Activated naive CD8-positive, alpha-beta T cell treated with anti-CD3 and anti-CD28 coated beads, Interleukin-2, amount 10 ng/mL, durations not matched to agents 7 days and 5 days (primary cell): ENCODE data around the gene RIC1. TPM values are rescaled to one million over a fixed set of nuclear protein-coding genes. Genes with fewer than 3 reads are reported as not detected.
"Not testable (repeated sequence)": the region's sequence is repeated elsewhere in the genome, so short reads cannot be mapped to it uniquely, and the experiment has no call there.

Experiments used
- ATAC-seq: fragments of 150-1000 bp; cut with Tn5 transposase; one replicate; pipeline ENCODE4 v1.10.0; 2021; ENCODE audit warnings: low read depth, moderate library complexity
- POLR2A ChIA-PET: fragments of 350-600 bp; sonication (Branson Sonifier 250); formaldehyde crosslinking; loops from one replicate; lab custom pipeline; 2021; ENCODE audit warnings: antibody characterized with exemption; lab: Charles Lee
- DNase-seq: peaks from one replicate; pipeline ENCODE4 v3.0.0; 2021
- H3K27ac Mint-ChIP-seq: one replicate; pipeline ENCODE4 v1.8.0; 2022; ENCODE audit warnings: mild to moderate bottlenecking, mixed read lengths
- H3K27me3 Mint-ChIP-seq: one replicate; pipeline ENCODE4 v1.8.0; 2022; ENCODE audit warnings: mild to moderate bottlenecking, moderate library complexity, mixed read lengths
- H3K36me3 Mint-ChIP-seq: one replicate; pipeline ENCODE4 v1.8.0; 2021; ENCODE audit warnings: mild to moderate bottlenecking, mixed read lengths
- H3K4me1 Mint-ChIP-seq: one replicate; pipeline ENCODE4 v1.8.0; 2021; ENCODE audit warnings: mixed read lengths
- H3K4me3 Mint-ChIP-seq: one replicate; pipeline ENCODE4 v1.8.0; 2022; ENCODE audit warnings: mild to moderate bottlenecking, moderate library complexity, mixed read lengths
- H3K9me3 Mint-ChIP-seq: one replicate; pipeline ENCODE4 v1.8.0; 2021; ENCODE audit warnings: mixed read lengths
- total RNA-seq, 2 experiments: library from RNA; stranded (reverse); gene quantifications; one replicate each; pipeline ENCODE4 v1.2.3, GENCODE V29; 2021

Gene RIC1
- total RNA-seq, 2 experiments from 2014 or later = 20.7 to 21.4 TPM

GRCh38 chr9:5610491-5610890, 18.4 kb upstream of the RIC1 start:
- Mint-ChIP-seq H3K36me3 (peaks cover 16% of the 10 kb centered on the region), H3K27me3 (no peaks in the 10 kb centered on the region), H3K9me3 (peaks cover 2% of the 10 kb centered on the region), H3K4me1 (peaks cover 25% of the 10 kb centered on the region), H3K27ac (no peak overlapping the region), H3K4me3 (no peak overlapping the region)
- POLR2A ChIA-PET = no interaction called here
- ATAC-seq (no peak), DNase-seq (no peak)

DNA sequence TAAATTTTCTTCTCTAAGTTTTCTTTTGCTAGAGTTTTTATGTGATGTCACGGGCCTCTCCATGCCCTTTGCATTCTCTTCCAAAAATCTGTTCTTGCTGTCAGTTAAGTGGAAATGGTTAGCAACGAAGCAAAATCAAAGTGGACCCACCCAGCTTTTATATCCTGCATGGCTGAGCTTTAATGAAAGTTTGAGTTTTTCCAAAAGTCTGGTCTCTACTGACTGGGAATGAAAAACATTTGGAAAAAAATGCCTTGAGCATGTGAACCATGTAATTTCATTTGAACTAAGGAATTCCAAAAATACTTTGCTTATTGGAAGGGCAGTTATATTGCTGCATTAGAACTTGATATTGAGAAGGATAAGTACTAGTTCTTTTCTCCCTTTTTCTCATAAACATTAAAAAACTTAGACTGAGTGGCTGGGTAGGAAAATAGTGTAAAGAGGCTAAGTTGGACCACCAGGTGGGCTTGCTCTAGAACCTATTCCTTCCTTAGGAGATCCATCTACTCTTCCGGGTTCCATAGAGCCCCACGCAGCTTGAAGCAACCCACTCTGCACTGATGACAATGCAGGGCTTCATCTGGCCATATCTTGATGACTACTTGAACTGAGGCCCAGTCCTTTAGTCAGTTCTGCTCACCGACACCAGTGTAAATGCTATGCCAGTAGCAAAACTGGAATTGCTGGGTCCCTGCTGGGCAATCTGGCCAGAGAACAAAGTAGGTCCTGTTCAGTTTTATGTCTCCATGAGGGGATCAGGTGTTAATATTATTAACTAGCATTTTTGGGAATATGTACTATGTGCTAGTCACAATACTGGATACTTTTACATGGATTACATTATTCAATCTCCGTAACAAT, 17.4 kb upstream of the RIC1 start:
- H3K27ac Mint-ChIP-seq = no peak overlapping the region
- peaks cover 2% of the 10 kb centered on the region for H3K9me3 Mint-ChIP-seq
- peaks cover 25% of the 10 kb centered on the region for H3K4me1 Mint-ChIP-seq
- H3K36me3 Mint-ChIP-seq = peaks cover 19% of the 10 kb centered on the region
- no peak for DNase-seq
- no peaks in the 10 kb centered on the region for H3K27me3 Mint-ChIP-seq
- no peak for ATAC-seq
- no peak overlapping the region for H3K4me3 Mint-ChIP-seq
- POLR2A ChIA-PET = interaction anchor here (1.4 kb wide), 1 partner anchor 15 kb away, joined by 3 read pairs; no protein-coding TSS in a partner anchor

- no peak overlapping the region for H3K4me3 Mint-ChIP-seq
- H3K27me3 Mint-ChIP-seq = no peaks in the 10 kb centered on the region
- peaks cover 25% of the 10 kb centered on the region for H3K4me1 Mint-ChIP-seq
- ATAC-seq (no peak), DNase-seq (no peak)
- H3K9me3 Mint-ChIP-seq = no peaks in the 10 kb centered on the region
- H3K27ac Mint-ChIP-seq = no peak overlapping the region
- POLR2A ChIA-PET = interaction anchor here (1.4 kb wide), 1 partner anchor 15 kb away, joined by 3 read pairs; no protein-coding TSS in a partner anchor
- peaks cover 18% of the 10 kb centered on the region for H3K36me3 Mint-ChIP-seq
Measured at GRCh38 chr9:5612185-5612530, 16.7 kb upstream of the RIC1 start.

- DNase-seq = no peak
- POLR2A ChIA-PET = no interaction called here
Measured at GRCh38 chr9:5614192-5614591, 14.7 kb upstream of the RIC1 start.

GRCh38 chr9:5614985-5615384, 13.9 kb upstream of the RIC1 start:
- ATAC-seq (no peak), DNase-seq (no peak)
- H3K4me1 Mint-ChIP-seq = peaks cover 24% of the 10 kb centered on the region
- POLR2A ChIA-PET = no interaction called here
- H3K4me3 Mint-ChIP-seq = no peak overlapping the region
- no peaks in the 10 kb centered on the region for H3K9me3 Mint-ChIP-seq
- H3K27me3 Mint-ChIP-seq = no peaks in the 10 kb centered on the region
- H3K27ac Mint-ChIP-seq = no peak overlapping the region
- peaks cover 25% of the 10 kb centered on the region for H3K36me3 Mint-ChIP-seq

More at GRCh38 chr9:5614192-5614591, 14.7 kb upstream of the RIC1 start:
- Mint-ChIP-seq H3K27ac (no peak overlapping the region), H3K36me3 (peaks cover 24% of the 10 kb centered on the region), H3K9me3 (no peaks in the 10 kb centered on the region), H3K4me3 (no peak overlapping the region), H3K4me1 (peaks cover 26% of the 10 kb centered on the region), H3K27me3 (no peaks in the 10 kb centered on the region)
- no peak for ATAC-seq

DNA sequence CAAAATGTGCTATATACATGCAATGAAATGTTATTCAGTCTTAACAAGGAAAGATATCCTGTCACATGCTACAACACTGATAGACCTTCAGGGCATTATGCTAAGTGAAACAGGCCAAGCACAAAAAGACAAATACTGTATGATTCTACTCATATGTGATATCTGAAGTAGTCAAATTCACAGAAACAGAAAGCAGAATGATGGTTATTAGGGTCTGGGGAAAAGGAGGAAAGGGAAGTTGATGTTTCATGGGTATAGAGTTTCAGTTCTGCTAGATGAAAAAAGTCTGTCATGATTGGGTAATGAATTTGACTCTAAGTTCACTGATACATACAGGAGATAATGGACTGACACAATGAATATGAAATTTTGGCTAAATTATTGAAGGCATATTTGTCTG, 11.2 kb upstream of the RIC1 start:
- POLR2A ChIA-PET = no interaction called here
- Mint-ChIP-seq H3K27me3 (no peaks in the 10 kb centered on the region), H3K9me3 (no peaks in the 10 kb centered on the region), H3K4me1 (peaks cover 18% of the 10 kb centered on the region), H3K4me3 (peak overlapping the region; percentile 68), H3K27ac (peak overlapping the region; percentile 83), H3K36me3 (peaks cover 32% of the 10 kb centered on the region)
- no peak for DNase-seq
- ATAC-seq = peak; percentile 61

DNA sequence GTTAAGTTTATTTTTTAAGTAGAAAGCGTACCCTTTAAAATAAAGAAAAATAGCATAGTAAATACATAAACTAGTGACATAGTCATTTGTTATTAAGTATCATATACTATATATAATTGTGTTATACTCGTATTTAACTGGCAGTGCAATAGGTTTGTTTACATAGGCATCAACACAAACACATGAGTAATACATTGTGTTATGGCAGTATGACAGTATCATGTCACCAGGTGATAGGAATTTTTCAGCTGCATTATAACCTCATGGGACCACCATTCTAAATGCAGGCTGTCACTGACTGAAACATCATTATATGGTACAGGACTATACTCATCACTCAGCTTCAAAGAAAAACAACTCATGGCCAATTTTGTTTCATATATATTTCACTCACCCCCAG, 8.4 kb upstream of the RIC1 start:
- Mint-ChIP-seq H3K36me3 (peaks cover 26% of the 10 kb centered on the region), H3K9me3 (no peaks in the 10 kb centered on the region), H3K4me1 (peaks cover 24% of the 10 kb centered on the region), H3K27ac (no peak overlapping the region), H3K27me3 (no peaks in the 10 kb centered on the region), H3K4me3 (no peak overlapping the region)
- DNase-seq = no peak
- POLR2A ChIA-PET = no interaction called here
- ATAC-seq = no peak

- no peaks in the 10 kb centered on the region for H3K27me3 Mint-ChIP-seq
- H3K9me3 Mint-ChIP-seq = no peaks in the 10 kb centered on the region
- H3K36me3 Mint-ChIP-seq = peaks cover 23% of the 10 kb centered on the region
Measured at GRCh38 chr9:5621327-5621726, 7.6 kb upstream of the RIC1 start.

DNA sequence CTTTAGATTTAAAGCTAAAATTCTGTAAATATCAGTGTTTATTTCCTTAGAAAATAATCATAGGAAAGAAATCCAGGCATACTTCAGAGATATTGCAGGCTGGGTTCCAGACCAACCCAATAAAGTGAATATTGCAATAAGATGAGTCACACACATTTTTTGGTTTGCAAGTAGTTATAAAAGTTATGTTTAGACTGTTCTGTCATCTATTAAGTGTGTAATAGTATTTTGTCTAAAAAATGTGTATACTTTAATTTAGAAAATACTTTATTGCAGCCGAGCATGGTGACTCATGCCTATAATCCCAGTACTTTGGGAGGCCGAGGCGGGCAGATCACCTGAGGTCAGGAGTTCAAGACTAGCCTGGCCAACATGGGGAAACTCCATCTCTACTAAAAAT, 6.9 kb upstream of the RIC1 start:
- ATAC-seq = no peak
- DNase-seq = no peak
- Mint-ChIP-seq H3K9me3 (no peaks in the 10 kb centered on the region), H3K27me3 (no peaks in the 10 kb centered on the region), H3K27ac (no peak overlapping the region), H3K4me1 (peaks cover 32% of the 10 kb centered on the region), H3K36me3 (peaks cover 23% of the 10 kb centered on the region), H3K4me3 (no peak overlapping the region)
- POLR2A ChIA-PET = no interaction called here

More at GRCh38 chr9:5621327-5621726, 7.6 kb upstream of the RIC1 start:
- Mint-ChIP-seq H3K27ac (no peak overlapping the region), H3K4me1 (peaks cover 27% of the 10 kb centered on the region), H3K4me3 (no peak overlapping the region)
- DNase-seq = no peak
- POLR2A ChIA-PET = no interaction called here
- no peak for ATAC-seq

- H3K4me1 Mint-ChIP-seq = peaks cover 24% of the 10 kb centered on the region
- peak overlapping the region; percentile 1 for H3K4me3 Mint-ChIP-seq
- H3K27me3 Mint-ChIP-seq = no peaks in the 10 kb centered on the region
- no peaks in the 10 kb centered on the region for H3K9me3 Mint-ChIP-seq
- peaks cover 16% of the 10 kb centered on the region for H3K36me3 Mint-ChIP-seq
- POLR2A ChIA-PET = interaction anchor here (1.4 kb wide), 2 partner anchors 16 to 208 kb away, joined by 4 to 6 read pairs; partner anchors contain the start of gene ERMP1
- ATAC-seq = no peak
- no peak for DNase-seq
- peak overlapping the region; percentile 27 for H3K27ac Mint-ChIP-seq
Measured at GRCh38 chr9:5624655-5625054, 4.3 kb upstream of the RIC1 start.

DNA sequence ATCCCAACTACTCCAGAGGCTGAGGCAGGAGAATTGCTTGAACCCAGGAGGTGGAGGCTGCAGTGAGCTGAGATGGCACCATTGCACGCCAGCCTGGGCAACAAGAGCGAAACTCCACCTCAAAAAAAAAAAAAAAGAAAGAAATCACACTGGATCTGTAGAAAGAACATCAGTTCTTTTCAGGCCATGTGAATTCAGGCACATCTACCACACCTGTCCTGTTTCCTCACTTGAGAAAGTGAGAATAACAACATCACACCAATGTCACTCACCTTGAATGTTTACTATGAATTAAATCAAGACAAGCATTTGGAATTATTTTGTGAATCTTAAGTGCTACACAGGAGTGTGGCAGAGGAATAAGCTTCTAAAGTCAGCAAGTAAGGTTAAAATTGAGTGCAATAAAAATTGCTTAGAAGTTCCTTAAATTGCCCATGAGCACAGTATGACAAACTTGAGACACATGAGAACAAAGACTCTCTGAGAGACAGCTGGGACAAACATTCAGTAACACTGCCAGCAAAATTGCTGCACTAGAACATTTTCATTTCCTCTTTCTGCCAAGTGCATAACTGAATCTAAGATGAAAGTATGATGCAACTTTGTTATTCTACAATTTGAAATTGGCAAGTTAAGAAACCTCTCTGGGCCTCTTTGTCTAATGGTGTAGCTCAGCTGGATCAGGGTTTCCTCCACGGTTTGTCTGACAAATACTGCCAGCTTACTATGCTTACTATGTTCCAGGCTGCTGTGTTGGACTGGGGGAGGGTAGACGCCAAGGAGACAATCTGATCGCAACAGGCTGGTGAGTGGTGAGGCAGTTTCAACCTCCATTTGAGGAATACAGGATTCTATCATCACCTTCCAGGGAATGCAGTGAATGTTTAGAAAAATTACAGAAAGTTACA, 1.9 kb upstream of the RIC1 start:
- POLR2A ChIA-PET = interaction anchor here (0.6 to 3.1 kb wide), 13 partner anchors 16 to 886 kb away, joined by 3 to 29 read pairs (median 6); partner anchors contain the start of genes AK3, CD274, ERMP1 and PLGRKT
- DNase-seq (peak; percentile 42), ATAC-seq (peak; percentile 14)
- Mint-ChIP-seq H3K4me3 (peak overlapping the region; percentile 96), H3K4me1 (peaks cover 35% of the 10 kb centered on the region), H3K9me3 (no peaks in the 10 kb centered on the region), H3K27me3 (no peaks in the 10 kb centered on the region), H3K36me3 (peaks cover 5% of the 10 kb centered on the region), H3K27ac (peak overlapping the region; percentile 99)

GRCh38 chr9:5627686-5628085, 1.2 kb upstream of the RIC1 start:
- POLR2A ChIA-PET = interaction anchor here (1.2 to 3.1 kb wide), 12 partner anchors 19 to 887 kb away, joined by 3 to 29 read pairs (median 9); partner anchors contain the start of genes AK3, CD274, ERMP1 and PLGRKT
- ATAC-seq, H3K9me3 Mint-ChIP-seq, H3K27me3 Mint-ChIP-seq, H3K36me3 Mint-ChIP-seq: not testable (repeated sequence)
- Mint-ChIP-seq H3K27ac (peak overlapping the region; percentile 99), H3K4me1 (peaks cover 41% of the 10 kb centered on the region), H3K4me3 (peak overlapping the region; percentile 96)
- peak; percentile 45 for DNase-seq

GRCh38 chr9:5628183-5628529, 751 bp upstream of the RIC1 start:
- POLR2A ChIA-PET = interaction anchor here (0.7 to 3.1 kb wide), 22 partner anchors 12 to 887 kb away, joined by 3 to 29 read pairs (median 6); partner anchors contain the start of genes AK3, CD274, ERMP1 and JAK2
- no peaks in the 10 kb centered on the region for H3K27me3 Mint-ChIP-seq
- DNase-seq = no peak
- H3K36me3 Mint-ChIP-seq = peaks cover 5% of the 10 kb centered on the region
- no peak for ATAC-seq
- peak overlapping the region; percentile 99 for H3K27ac Mint-ChIP-seq
- peak overlapping the region; percentile 96 for H3K4me3 Mint-ChIP-seq
- H3K4me1 Mint-ChIP-seq = peaks cover 44% of the 10 kb centered on the region
- H3K9me3 Mint-ChIP-seq = no peaks in the 10 kb centered on the region
